Measurements from ENCODE around the gene ADAMTS6.

Gene ADAMTS6

DNA sequence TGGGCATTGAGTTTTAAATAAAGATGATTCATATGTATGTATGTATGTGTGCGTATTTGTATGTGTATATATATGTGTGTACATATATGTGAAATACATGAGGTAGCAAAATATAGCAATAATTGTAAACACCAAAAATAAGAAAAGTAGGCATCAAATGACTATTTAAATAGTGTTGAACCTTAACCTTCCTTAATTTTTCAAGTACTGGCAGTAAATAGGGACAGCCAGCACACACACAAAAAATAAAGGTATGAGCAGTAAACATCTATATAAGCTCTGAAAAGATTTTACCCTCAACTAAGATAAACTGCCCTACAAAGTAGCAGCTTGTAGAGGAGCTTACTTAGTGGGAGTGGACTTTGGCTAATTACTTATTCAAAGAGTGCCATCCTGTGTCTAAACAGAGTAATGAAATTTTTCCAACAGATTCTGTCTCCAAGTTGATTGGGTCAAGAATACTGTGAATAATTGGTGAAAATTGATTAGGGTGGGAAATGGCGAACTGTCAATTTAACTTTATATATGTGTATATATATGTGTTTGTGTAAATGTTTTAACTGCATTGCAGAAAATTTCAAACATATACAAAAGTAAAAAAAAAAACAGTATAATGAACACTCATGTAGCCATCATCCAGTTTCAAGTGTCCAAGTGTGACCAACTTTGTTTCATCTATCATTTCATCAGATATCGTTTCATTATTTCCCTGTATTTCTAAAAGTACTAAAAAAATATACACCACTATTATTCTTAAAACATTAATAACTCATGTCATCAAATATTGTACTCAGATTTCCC lies 2.0 kb upstream of the ADAMTS6 start:
- DNase-seq (ENCODE audit: insufficient read length) (no peak), FAIRE-seq (peak; percentile 78)
- no peak for TF ChIP-seq POLR2A (IDR thresholded peaks at IDR 0.05; ENCODE audit: low read depth, low read length)
- no peak for TF ChIP-seq TAF1 (IDR thresholded peaks at IDR 0.05; ENCODE audit: borderline replicate concordance, low read depth, low read length)
- TF ChIP-seq POLR2AphosphoS5 (IDR thresholded peaks at IDR 0.05; ENCODE audit: low read depth, low read length), result no peak

DNA sequence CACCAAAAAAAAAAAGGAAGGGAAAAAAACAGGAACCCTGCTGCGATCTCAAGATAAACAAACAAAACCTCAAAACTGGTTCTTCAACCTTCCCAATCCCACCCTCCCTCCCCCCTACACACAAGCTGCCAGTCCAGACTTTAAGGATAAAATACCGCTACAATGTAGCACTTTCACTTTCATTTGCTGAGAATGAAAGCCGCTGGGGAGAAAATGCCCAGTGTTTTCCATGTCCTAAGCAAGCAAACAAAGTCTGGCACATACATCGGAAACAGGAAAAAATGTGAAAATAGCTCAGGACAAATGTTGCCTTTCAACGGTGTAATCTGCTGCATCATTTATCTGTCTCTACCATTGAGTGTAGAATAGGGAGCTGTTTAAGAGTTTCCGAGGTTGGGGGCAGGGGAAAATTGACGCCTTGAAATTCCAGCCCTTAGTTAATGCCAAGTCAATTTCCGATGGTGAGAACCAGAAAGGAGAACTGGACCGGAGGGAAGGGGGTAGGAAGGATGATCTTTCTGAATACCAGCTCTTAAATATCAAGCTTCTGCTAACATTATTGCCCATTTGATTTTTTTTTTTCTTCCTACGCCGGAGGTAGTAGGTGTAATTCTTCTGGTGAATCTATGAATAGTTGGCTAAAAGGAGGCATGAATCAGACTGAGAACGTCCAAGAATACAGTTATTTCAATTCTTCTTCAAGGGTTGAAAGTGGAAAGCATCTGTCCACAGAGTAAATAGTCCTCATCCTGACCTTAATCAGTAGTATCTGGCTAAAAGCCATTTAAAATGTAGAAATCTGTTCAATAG lies 1.2 kb upstream of the ADAMTS6 start:
- DNase-seq (ENCODE audit: insufficient read length), result no peak
- peak; percentile 93 for FAIRE-seq
- TF ChIP-seq POLR2AphosphoS5 (IDR thresholded peaks at IDR 0.05; ENCODE audit: low read depth, low read length), result no peak
- TF ChIP-seq TAF1 (IDR thresholded peaks at IDR 0.05; ENCODE audit: borderline replicate concordance, low read depth, low read length), result no peak
- TF ChIP-seq POLR2A (IDR thresholded peaks at IDR 0.05; ENCODE audit: low read depth, low read length), result no peak

DNA sequence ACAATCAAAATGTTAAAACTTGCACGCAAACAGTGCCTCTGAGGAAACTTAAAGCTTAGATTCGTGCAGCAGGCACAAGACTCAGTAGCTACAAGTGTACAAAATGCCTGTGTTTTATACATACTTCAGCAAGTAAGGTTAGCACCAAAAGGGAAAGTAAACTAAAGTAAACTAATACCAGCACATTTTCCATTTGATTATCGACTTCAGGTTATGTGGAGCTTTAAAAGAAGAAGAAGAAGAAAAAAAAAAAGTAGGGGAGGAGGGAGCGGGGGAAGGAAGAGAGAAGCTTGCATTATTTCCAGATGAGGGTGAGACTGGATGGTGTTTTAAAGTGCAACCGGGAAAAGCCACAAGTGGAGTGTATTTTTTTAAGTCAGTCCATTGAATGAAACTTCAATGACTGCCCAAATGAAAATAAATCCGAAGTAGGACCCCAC lies 596 bp upstream of the ADAMTS6 start:
- no peak for DNase-seq (ENCODE audit: insufficient read length)
- no peak for TF ChIP-seq TAF1 (IDR thresholded peaks at IDR 0.05; ENCODE audit: borderline replicate concordance, low read depth, low read length)
- TF ChIP-seq POLR2A (IDR thresholded peaks at IDR 0.05; ENCODE audit: low read depth, low read length), result no peak
- TF ChIP-seq POLR2AphosphoS5 (IDR thresholded peaks at IDR 0.05; ENCODE audit: low read depth, low read length), result no peak
- no peak for FAIRE-seq

DNA sequence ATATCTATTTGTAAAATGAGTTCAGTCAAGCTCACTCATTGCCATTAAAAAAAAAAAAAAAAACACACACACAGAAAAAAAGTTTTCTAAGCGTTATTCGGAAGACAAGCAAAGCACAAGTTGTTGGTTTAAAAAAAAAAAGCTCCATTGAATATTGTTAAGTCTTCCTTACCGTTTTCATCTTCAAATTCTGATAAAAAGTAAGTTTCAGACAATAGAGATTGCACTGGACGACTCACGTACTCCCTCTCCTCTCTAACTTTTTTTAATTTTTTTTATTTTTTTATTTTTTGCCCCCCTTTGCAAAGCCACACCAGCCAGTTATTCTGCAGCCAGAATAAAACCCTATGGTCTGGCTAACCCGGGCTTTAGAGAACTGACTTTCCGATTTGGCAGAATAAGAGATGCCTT lies 544 bp downstream of the ADAMTS6 start:
- no peak for TF ChIP-seq POLR2A (IDR thresholded peaks at IDR 0.05; ENCODE audit: low read depth, low read length)
- TF ChIP-seq TAF1 (IDR thresholded peaks at IDR 0.05; ENCODE audit: borderline replicate concordance, low read depth, low read length), result no peak
- no peak for TF ChIP-seq POLR2AphosphoS5 (IDR thresholded peaks at IDR 0.05; ENCODE audit: low read depth, low read length)
- FAIRE-seq (peak; percentile 40), DNase-seq (ENCODE audit: insufficient read length) (no peak)

DNA sequence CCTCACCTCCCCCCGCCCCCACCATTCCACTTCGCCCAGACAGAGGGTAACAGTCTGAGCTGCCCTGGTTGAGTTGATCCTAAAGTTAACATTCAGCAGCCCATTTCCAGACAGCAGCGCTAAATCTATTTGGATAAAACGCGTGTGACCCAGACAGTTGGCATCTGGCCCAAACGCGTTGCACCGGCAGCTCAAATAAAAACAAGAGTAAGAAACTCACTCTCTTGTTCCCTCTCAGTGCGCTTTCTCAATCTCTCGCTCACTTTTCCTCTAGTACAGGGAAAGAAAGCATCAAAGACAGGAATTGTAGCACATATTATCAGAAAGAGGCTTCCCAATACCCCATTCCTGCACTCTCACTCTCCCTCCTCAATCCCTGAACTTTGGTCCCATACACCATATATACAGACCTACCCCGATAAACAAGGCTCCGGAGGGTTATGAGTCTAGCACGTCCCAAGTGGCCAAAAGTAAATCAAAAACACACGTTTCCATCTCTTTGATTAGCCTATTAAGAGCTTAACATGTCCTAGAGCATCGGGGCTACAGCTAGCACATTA lies 1.3 kb downstream of the ADAMTS6 start:
- TF ChIP-seq POLR2AphosphoS5 (IDR thresholded peaks at IDR 0.05; ENCODE audit: low read depth, low read length), result no peak
- no peak for TF ChIP-seq POLR2A (IDR thresholded peaks at IDR 0.05; ENCODE audit: low read depth, low read length)
- TF ChIP-seq TAF1 (IDR thresholded peaks at IDR 0.05; ENCODE audit: borderline replicate concordance, low read depth, low read length), result no peak
- no peak for DNase-seq (ENCODE audit: insufficient read length)
- peak; percentile 46 for FAIRE-seq

DNA sequence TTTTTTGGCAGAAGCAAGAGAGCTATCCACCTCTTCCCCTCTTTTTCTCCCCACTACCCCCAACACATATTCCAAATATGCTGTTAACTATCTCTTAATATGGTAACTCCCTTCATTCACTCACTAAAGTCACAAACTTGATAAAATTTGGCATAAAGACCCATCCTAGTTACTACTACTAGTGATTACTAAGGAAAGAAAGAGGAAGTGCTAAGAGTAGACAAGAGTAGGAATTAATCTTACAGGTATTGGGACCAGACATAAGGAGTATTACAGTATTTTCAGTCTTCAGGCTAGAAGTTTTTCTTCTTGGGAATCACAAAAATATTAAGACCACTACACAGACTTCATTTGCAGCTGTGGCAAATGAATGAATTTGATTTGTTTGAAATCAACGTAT lies 2.2 kb downstream of the ADAMTS6 start:
- no peak for DNase-seq (ENCODE audit: insufficient read length)
- no peak for FAIRE-seq
- no peak for TF ChIP-seq POLR2A (IDR thresholded peaks at IDR 0.05; ENCODE audit: low read depth, low read length)

DNA sequence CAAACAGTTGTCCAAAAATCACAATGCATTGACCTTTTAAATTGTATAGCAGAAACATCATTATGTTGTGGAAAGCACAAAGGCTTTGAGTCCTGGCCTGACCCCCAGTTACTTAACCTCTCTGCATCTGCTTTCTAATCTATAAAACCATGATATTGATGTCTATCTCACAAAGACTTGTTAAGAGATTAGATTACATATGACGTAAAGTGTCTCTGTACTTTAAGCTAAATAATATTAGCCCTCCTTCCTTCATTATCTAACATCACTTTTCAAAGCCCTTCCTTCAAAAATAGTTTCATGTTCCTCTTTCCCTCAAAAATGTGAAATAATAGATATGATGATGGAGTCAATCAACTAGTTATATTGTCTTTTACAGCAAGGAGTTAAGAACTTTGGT lies 3.4 kb downstream of the ADAMTS6 start:
- DNase-seq (ENCODE audit: insufficient read length) (no peak), FAIRE-seq (no peak)
- TF ChIP-seq TAF1 (IDR thresholded peaks at IDR 0.05; ENCODE audit: borderline replicate concordance, low read depth, low read length), result no peak
- no peak for TF ChIP-seq POLR2AphosphoS5 (IDR thresholded peaks at IDR 0.05; ENCODE audit: low read depth, low read length)
- TF ChIP-seq POLR2A (IDR thresholded peaks at IDR 0.05; ENCODE audit: low read depth, low read length), result no peak

DNA sequence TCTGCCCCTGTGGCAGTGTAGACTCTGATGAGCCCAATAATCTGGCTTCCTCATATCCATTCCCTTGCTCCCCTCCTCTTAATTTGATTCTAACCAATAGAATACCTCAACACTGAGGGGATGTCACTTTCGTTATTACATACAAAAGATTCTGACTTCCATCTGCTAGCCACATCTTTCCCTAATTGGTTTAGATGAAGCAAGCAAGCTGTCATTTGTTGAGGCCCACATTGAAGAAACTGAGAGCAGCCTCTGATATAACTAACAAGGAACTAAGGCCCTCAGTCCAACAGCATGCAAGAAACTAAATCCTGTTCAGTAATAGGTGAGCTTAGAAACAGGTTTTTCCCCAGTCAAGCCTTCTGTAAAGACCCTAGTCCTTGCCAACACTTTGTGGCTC lies 5.8 kb downstream of the ADAMTS6 start:
- TF ChIP-seq POLR2A (IDR thresholded peaks at IDR 0.05; ENCODE audit: low read depth, low read length) (no peak), POLR2AphosphoS5 (IDR thresholded peaks at IDR 0.05; ENCODE audit: low read depth, low read length) (no peak), TAF1 (IDR thresholded peaks at IDR 0.05; ENCODE audit: borderline replicate concordance, low read depth, low read length) (no peak)
- DNase-seq (ENCODE audit: insufficient read length), result no peak
- FAIRE-seq, result peak; percentile 54

DNA sequence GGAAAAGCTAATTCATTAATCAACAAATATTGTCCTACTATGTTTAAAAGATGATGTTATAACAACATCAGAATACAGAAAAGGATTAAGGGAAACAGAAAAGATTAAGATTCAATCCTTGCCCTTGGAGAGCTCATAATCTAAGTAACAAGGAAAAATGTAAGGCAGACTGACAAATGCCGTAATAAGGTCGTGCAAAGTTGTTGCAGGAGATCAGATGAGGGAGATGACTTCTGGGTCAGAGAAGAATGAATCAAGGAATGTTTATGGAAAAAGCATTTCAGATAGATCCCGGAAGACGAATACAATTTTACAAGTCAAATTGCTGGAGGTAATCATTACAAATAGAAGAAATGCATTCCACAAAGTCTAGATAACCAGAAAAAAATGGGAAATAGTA lies 6.4 kb downstream of the ADAMTS6 start:
- DNase-seq (ENCODE audit: insufficient read length) (no peak), FAIRE-seq (no peak)
- TF ChIP-seq POLR2A (IDR thresholded peaks at IDR 0.05; ENCODE audit: low read depth, low read length) (no peak), TAF1 (IDR thresholded peaks at IDR 0.05; ENCODE audit: borderline replicate concordance, low read depth, low read length) (no peak), POLR2AphosphoS5 (IDR thresholded peaks at IDR 0.05; ENCODE audit: low read depth, low read length) (no peak)

DNA sequence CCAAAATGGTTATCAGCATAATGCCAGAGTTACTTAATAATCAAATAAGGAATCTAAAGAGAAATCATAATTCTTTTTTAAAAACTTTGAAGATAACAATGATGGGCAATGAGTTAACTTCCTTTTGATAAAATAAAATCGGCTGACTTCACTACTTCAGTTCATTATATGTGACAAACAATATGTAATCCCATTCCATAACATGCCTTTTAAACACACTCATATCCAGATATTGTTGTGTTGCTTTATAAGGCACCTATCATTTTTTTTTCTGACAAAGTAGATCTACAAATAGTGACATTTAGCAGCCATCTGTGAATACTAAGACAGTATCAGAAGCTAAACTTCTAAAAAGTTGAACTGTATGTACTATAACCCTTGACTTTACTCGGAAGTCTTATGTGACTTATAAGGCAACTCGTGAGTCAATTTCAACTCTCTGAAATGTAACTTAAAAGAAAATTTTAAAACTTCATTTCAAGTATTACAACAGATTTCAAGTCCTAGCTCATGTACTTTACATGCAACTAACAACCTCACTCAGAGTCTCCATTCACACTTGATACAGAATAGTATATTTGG lies 7.5 kb downstream of the ADAMTS6 start:
- DNase-seq (ENCODE audit: insufficient read length) (no peak), FAIRE-seq (peak; percentile 14)
- TF ChIP-seq TAF1 (IDR thresholded peaks at IDR 0.05; ENCODE audit: borderline replicate concordance, low read depth, low read length) (no peak), POLR2A (IDR thresholded peaks at IDR 0.05; ENCODE audit: low read depth, low read length) (no peak), POLR2AphosphoS5 (IDR thresholded peaks at IDR 0.05; ENCODE audit: low read depth, low read length) (no peak)

DNA sequence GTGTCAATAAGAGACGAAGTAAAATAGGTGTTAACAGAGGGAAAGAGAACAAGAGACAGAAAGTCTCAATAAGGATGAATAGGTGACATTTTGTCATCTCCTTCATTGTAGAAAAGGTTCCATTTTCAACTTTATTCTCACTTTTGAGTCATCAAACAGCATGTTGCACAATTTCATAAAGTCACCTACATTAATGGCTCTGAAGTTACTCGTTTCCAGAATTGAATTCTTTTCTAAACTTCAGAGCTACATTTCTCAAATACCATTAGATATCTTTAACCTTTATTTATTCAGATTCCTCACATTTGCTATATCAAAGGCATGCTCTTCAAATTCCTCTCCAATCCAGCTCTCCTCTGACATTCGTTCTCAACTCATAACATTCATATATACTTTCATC lies 13.1 kb downstream of the ADAMTS6 start:
- FAIRE-seq (peak; percentile 50), DNase-seq (ENCODE audit: insufficient read length) (no peak)
- no peak for TF ChIP-seq POLR2A (IDR thresholded peaks at IDR 0.05; ENCODE audit: low read depth, low read length)
- no peak for TF ChIP-seq TAF1 (IDR thresholded peaks at IDR 0.05; ENCODE audit: borderline replicate concordance, low read depth, low read length)
- no peak for TF ChIP-seq POLR2AphosphoS5 (IDR thresholded peaks at IDR 0.05; ENCODE audit: low read depth, low read length)

Measured in GM12892 (cell line).